HEK293T (cell line): ENCODE data around the gene KBTBD7.

ENCODE experiments used
- BHLHE40 ChIP-seq: fragments of 450-650 bp; IDR thresholded peaks from 2 replicates; pipeline ENCODE4 v1.6.1; 2016; ENCODE audit warnings: mild to moderate bottlenecking, moderate library complexity, borderline replicate concordance
- CTBP1 ChIP-seq: fragments of 450-650 bp; IDR thresholded peaks from 2 replicates; pipeline ENCODE4 v1.6.1; 2016; ENCODE audit warnings: borderline replicate concordance
- FOXA1 ChIP-seq: fragments of 450-650 bp; IDR thresholded peaks from 2 replicates; pipeline ENCODE4 v1.6.1; 2016; ENCODE audit warnings: mild to moderate bottlenecking
- FOXM1 ChIP-seq: fragments of 450-650 bp; IDR thresholded peaks from 2 replicates; pipeline ENCODE4 v1.6.1; 2017; ENCODE audit warnings: mild to moderate bottlenecking, borderline replicate concordance
- HDGF ChIP-seq: fragments of 450-650 bp; IDR thresholded peaks from 2 replicates; pipeline ENCODE4 v1.6.1; 2017; ENCODE audit warnings: antibody characterized with exemption, borderline replicate concordance
- NFRKB ChIP-seq: fragments of 450-650 bp; IDR thresholded peaks from 2 replicates; pipeline ENCODE4 v1.6.1; 2016; ENCODE audit warnings: mild to moderate bottlenecking, moderate library complexity
- SP1 ChIP-seq: fragments of 450-650 bp; IDR thresholded peaks from 2 replicates; pipeline ENCODE4 v1.6.1; 2017
- SUZ12 ChIP-seq: fragments of 450-650 bp; IDR thresholded peaks from 2 replicates; pipeline ENCODE4 v1.6.1; 2016; ENCODE audit warnings: mild to moderate bottlenecking
- TARDBP ChIP-seq: fragments of 450-650 bp; IDR thresholded peaks from 2 replicates; pipeline ENCODE4 v1.6.1; 2016
- ZNF384 ChIP-seq: fragments of 450-650 bp; IDR thresholded peaks from 2 replicates; pipeline ENCODE4 v1.6.1; 2016
- TF ChIP-seq, protein P1 (sequence below): fragments of 450-650 bp; IDR thresholded peaks from 2 replicates; pipeline ENCODE4 v1.6.1; 2016

- TF ChIP-seq CTBP1, result no peak
- TF ChIP-seq SP1, result no peak
- TF ChIP-seq ZNF384, result no peak
- TF ChIP-seq, protein P1, sequence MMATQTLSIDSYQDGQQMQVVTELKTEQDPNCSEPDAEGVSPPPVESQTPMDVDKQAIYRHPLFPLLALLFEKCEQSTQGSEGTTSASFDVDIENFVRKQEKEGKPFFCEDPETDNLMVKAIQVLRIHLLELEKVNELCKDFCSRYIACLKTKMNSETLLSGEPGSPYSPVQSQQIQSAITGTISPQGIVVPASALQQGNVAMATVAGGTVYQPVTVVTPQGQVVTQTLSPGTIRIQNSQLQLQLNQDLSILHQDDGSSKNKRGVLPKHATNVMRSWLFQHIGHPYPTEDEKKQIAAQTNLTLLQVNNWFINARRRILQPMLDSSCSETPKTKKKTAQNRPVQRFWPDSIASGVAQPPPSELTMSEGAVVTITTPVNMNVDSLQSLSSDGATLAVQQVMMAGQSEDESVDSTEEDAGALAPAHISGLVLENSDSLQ, result no peak
- no peak for TF ChIP-seq TARDBP
- TF ChIP-seq SUZ12, result no peak
- no peak for TF ChIP-seq BHLHE40
- no peak for TF ChIP-seq NFRKB
- no peak for TF ChIP-seq FOXM1
- no peak for TF ChIP-seq FOXA1
- no peak for TF ChIP-seq HDGF
Measured at GRCh38 chr13:41196620-41197019, 2.3 kb upstream of the KBTBD7 start.
